Stimulated activated naive CD8-positive, alpha-beta T cell treated with anti-CD3 and anti-CD28 coated beads, Interleukin-15, amount 100 ng/mL, for 72 hours (primary cell): ENCODE results near the gene ASPDH.

Experiments used
- ATAC-seq: fragments of 150-1000 bp; cut with Tn5 transposase; 2 replicates; pipeline ENCODE4 v1.10.0; 2021; ENCODE audit warnings: mild to moderate bottlenecking, moderate library complexity
- DNase-seq, 2 donors: peaks; one replicate each; pipeline ENCODE4 v3.0.0; 2021 to 2022
- H3K27ac Mint-ChIP-seq, 2 donors: one replicate each; pipeline ENCODE4 v1.8.0; 2022; ENCODE audit warnings: mild to moderate bottlenecking in 2 of 2, mixed read lengths in 2 of 2, moderate library complexity in 2 of 2
- H3K27me3 Mint-ChIP-seq: one replicate; pipeline ENCODE4 v1.8.0; 2022; ENCODE audit warnings: mixed read lengths
- H3K4me1 Mint-ChIP-seq: one replicate; pipeline ENCODE4 v1.8.0; 2022; ENCODE audit warnings: mild to moderate bottlenecking, mixed read lengths
- H3K4me3 Mint-ChIP-seq, 2 donors: one replicate each; pipeline ENCODE4 v1.8.0; 2022; ENCODE audit warnings: mild to moderate bottlenecking in 2 of 2, mixed read lengths in 2 of 2, moderate library complexity in 1 of 2
- H3K9me3 Mint-ChIP-seq, 2 donors: one replicate each; pipeline ENCODE4 v1.8.0; 2022; ENCODE audit warnings: mixed read lengths in 2 of 2

The ASPDH gene

GRCh38 chr19:50495020-50495531 is 18.6 kb downstream of the ASPDH start:
- no peaks in the 10 kb centered on the region for H3K9me3 Mint-ChIP-seq
- peak overlapping the region; percentile 1 to 11 for H3K27ac Mint-ChIP-seq
- H3K27me3 Mint-ChIP-seq: no peaks in the 10 kb centered on the region
- H3K4me3 Mint-ChIP-seq: no peak overlapping the region
- DNase-seq (no peak), ATAC-seq (no peak)
- H3K4me1 Mint-ChIP-seq: peaks cover 22% of the 10 kb centered on the region

DNA sequence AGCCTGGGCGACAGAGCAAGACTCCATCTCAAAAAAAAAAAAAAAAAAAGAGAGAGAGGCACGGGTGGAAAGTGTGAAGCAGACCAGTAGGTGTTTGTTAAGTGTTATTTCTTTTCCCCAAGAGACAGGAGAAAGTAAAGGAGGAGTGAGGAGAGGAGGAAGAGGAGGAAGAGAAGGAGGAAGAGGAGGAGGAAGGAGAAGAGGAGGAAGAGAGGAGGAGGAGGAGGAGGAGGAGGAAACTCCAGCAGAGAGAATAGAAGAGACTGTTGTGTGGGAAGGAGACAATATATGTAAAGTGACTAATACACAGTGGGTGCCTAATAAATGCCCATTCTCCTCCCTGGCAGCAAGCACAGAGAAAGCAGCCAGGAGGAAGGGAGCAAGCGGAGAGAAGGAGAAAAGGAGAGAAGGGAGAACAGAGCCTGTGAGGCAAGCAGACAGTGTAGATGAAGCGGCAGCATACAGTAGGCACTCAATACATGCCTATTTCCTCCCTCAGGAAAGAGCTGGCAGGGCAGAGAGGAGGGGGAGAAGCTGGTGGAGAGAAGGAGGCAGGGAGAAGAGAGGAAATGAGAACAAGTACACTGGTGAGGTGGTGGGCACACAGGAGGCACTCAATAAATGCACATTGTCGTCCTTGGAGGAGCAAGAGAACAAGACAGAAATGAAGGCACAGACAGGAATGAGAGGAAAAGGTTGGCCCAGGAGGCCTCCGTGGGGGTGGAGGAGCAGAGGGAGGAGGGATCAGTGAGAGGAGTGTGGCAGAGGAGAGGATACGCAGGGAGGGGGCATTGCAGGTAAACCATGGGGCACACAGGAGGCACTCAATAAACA is 19.3 kb downstream of the ASPDH start:
- Mint-ChIP-seq H3K4me1 (peaks cover 22% of the 10 kb centered on the region), H3K27me3 (no peaks in the 10 kb centered on the region)

DNA sequence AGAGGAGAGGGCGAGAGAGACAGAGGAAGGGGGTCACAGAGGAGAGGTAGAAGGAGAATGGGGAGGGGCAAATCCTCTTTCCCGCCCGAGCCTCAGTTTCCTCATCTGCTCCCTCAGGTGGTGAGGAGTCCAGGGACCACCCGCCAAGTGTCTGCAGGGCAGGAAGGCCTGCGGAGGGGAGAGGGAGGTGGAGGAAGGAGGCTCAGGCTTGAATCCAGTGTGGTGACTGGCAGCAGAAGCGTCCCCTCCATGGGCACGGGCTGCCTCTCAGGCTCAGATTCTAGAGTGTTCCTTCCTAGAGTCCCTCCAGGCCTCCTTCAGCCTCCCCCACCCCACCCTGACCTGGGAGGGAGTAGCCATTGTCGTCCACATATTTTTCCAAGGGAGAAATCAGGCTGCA is 20.5 kb downstream of the ASPDH start:
- H3K27ac Mint-ChIP-seq: no peak overlapping the region
- no peak overlapping the region for H3K4me3 Mint-ChIP-seq

More for the DNA sequence above, 19.3 kb downstream of the ASPDH start:
- Mint-ChIP-seq H3K4me3 (no peak overlapping the region), H3K9me3 (no peaks in the 10 kb centered on the region), H3K27ac (no peak overlapping the region)
- no peak for DNase-seq
- ATAC-seq: no peak

GRCh38 chr19:50492303-50493052 is 21.2 kb downstream of the ASPDH start:
- H3K27ac Mint-ChIP-seq: peak overlapping the region; percentile 17 to 38
- DNase-seq (no peak), ATAC-seq (peak; percentile 92)
- peaks cover 22% of the 10 kb centered on the region for H3K4me1 Mint-ChIP-seq
- H3K4me3 Mint-ChIP-seq: peak overlapping the region; percentile 19 to 33
- H3K27me3 Mint-ChIP-seq: no peaks in the 10 kb centered on the region
- no peaks in the 10 kb centered on the region for H3K9me3 Mint-ChIP-seq

More for the DNA sequence above, 20.5 kb downstream of the ASPDH start:
- ATAC-seq: no peak
- no peaks in the 10 kb centered on the region for H3K9me3 Mint-ChIP-seq
- peaks cover 22% of the 10 kb centered on the region for H3K4me1 Mint-ChIP-seq
- no peak for DNase-seq
- H3K27me3 Mint-ChIP-seq: no peaks in the 10 kb centered on the region

- no peak for ATAC-seq
- DNase-seq: no peak
- no peak overlapping the region for H3K4me3 Mint-ChIP-seq
- no peaks in the 10 kb centered on the region for H3K9me3 Mint-ChIP-seq
- peaks cover 22% of the 10 kb centered on the region for H3K4me1 Mint-ChIP-seq
- H3K27me3 Mint-ChIP-seq: no peaks in the 10 kb centered on the region
- peak overlapping the region in 1 of 2 donors; percentile 4 for H3K27ac Mint-ChIP-seq
These were observed 22.7 kb downstream of the ASPDH start for GRCh38 chr19:50490991-50491472.

- H3K27me3 Mint-ChIP-seq: no peaks in the 10 kb centered on the region
- no peaks in the 10 kb centered on the region for H3K9me3 Mint-ChIP-seq
- H3K27ac Mint-ChIP-seq: no peak overlapping the region
- H3K4me1 Mint-ChIP-seq: peaks cover 22% of the 10 kb centered on the region
- DNase-seq: no peak
- H3K4me3 Mint-ChIP-seq: no peak overlapping the region
- no peak for ATAC-seq
These were observed 23.3 kb downstream of the ASPDH start for GRCh38 chr19:50490411-50490811.

- ATAC-seq (no peak), DNase-seq (no peak)
- H3K4me3 Mint-ChIP-seq: no peak overlapping the region
- no peaks in the 10 kb centered on the region for H3K27me3 Mint-ChIP-seq
- H3K9me3 Mint-ChIP-seq: no peaks in the 10 kb centered on the region
- peak overlapping the region in 1 of 2 donors; percentile 3 for H3K27ac Mint-ChIP-seq
- peaks cover 22% of the 10 kb centered on the region for H3K4me1 Mint-ChIP-seq
These were observed 24.2 kb downstream of the ASPDH start for GRCh38 chr19:50489461-50490011.

- DNase-seq: no peak
- Mint-ChIP-seq H3K27me3 (no peaks in the 10 kb centered on the region), H3K4me1 (peaks cover 22% of the 10 kb centered on the region), H3K27ac (peak overlapping the region; percentile 6 to 35), H3K4me3 (no peak overlapping the region), H3K9me3 (no peaks in the 10 kb centered on the region)
- ATAC-seq: no peak
These were observed 25.1 kb downstream of the ASPDH start for GRCh38 chr19:50488389-50489194.

DNA sequence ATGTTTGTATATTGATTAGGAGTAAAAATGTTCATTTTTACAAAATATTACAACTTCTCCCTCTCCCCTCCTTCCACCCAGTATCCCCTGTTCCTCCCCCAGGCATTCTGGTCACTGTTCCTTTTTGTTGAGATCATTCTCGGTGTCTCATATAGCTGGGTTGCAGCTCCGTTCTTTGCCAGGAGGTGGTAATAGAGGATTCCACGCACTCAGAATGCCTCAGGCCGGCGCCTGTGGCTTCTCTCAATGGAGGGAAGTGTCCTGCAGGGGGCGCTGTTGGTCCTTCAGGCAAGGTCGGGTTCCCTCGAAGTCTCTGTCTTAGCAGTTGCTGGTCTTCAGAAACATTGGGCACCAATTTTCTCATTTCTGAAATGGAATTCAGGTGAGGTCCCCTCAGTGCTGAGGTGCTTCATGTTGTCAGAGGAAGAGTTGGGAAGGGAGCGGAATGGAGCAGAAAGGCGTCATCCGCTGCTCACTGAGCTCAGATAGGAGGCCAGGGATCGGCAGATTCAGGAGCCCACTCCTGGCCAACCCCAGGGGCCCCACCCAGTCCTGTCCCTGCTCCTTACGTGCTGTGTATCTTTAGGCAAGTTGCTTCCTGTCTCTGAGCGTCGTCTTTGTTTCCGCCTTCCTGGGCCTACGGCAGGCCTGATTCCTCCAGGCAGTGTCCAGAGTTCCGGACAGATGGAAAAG is 26.7 kb downstream of the ASPDH start:
- H3K4me1 Mint-ChIP-seq: peaks cover 16% of the 10 kb centered on the region

GRCh38 chr19:50485284-50485955 is 28.3 kb downstream of the ASPDH start:
- Mint-ChIP-seq H3K4me3 (no peak overlapping the region), H3K27ac (peak overlapping the region; percentile 56 to 77), H3K4me1 (peaks cover under 1% of the 10 kb centered on the region), H3K9me3 (no peaks in the 10 kb centered on the region), H3K27me3 (no peaks in the 10 kb centered on the region)
- DNase-seq: no peak
- ATAC-seq: no peak

More for the DNA sequence above, 26.7 kb downstream of the ASPDH start:
- DNase-seq (peak; percentile 44 to 72), ATAC-seq (peak; percentile 57)
- Mint-ChIP-seq H3K27ac (no peak overlapping the region), H3K4me3 (no peak overlapping the region), H3K27me3 (no peaks in the 10 kb centered on the region), H3K9me3 (no peaks in the 10 kb centered on the region)

DNA sequence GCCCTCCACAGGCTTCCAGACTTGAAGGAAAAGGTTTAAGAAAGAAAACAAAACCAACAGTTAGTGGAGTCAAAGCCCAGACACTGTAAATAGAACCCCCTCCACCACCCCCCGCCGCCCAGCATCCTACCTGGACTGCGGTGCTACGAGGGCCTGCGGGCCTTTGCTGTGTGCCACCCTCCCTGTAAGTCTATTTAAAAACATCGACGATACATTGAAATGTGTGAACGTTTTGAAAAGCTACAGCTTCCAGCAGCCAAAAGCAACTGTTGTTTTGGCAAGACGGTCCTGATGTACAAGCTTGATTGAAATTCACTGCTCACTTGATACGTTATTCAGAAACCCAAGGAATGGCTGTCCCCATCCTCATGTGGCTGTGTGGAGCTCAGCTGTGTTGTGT is 30.8 kb downstream of the ASPDH start:
- DNase-seq (no peak), ATAC-seq (no peak)
- Mint-ChIP-seq H3K9me3 (no peaks in the 10 kb centered on the region), H3K27ac (no peak overlapping the region), H3K27me3 (no peaks in the 10 kb centered on the region), H3K4me1 (peaks cover 15% of the 10 kb centered on the region), H3K4me3 (no peak overlapping the region)

GRCh38 chr19:50482271-50482855 is 31.4 kb downstream of the ASPDH start:
- H3K4me3 Mint-ChIP-seq: no peak overlapping the region
- H3K27ac Mint-ChIP-seq: peak overlapping the region in 1 of 2 donors; percentile 67
- H3K9me3 Mint-ChIP-seq: no peaks in the 10 kb centered on the region
- H3K4me1 Mint-ChIP-seq: peaks cover 20% of the 10 kb centered on the region
- ATAC-seq (no peak), DNase-seq (no peak)
- H3K27me3 Mint-ChIP-seq: no peaks in the 10 kb centered on the region

DNA sequence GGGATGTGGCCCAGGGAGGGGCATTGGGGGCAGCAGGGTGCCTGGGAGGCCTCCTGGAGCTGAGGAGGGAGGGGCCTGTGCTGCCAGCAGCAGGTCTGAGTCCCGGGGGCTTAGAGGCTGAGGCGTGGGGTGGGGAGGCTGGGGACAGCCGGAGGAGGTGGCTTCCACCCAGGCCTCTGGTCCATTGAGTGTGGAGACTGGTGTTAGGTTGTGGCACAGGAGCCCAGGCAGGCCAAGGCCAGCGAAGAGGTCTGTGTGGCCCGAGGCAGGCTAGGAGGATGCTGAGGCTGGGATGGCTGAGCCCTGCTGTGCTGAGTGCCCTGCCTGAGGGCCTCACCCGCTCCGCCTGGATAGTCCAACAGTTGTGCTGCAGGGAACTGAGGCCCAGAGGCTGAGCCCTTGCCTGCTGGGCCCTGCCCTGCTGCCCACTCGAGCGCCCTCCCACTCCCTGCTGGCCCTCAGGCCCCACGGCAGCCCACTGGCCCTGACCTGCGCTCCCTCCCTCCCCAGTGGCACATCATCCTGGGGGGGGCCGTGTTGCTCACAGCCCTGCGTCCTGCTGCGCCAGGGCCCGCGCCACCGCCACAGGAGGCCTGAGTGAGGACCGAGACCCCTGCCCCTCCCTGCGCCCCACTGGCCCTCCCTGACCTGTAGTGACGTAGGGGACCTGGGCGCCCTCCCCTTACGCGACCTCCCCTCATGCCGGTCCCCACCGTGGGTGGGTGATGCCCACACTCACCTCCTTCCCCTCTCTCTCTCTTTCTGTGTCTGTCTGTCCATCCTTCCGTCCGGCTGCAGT is 32.2 kb downstream of the ASPDH start:
- H3K4me3 Mint-ChIP-seq: no peak overlapping the region
- H3K4me1 Mint-ChIP-seq: peaks cover 28% of the 10 kb centered on the region
- H3K9me3 Mint-ChIP-seq: no peaks in the 10 kb centered on the region
- peak overlapping the region in 1 of 2 donors; percentile 46 for H3K27ac Mint-ChIP-seq
- no peak for DNase-seq
- no peaks in the 10 kb centered on the region for H3K27me3 Mint-ChIP-seq
- peak; percentile 60 for ATAC-seq
